Astrocyte (in vitro differentiated cells and primary cell): Measurements from ENCODE around the gene COL16A1. TPM values are rescaled to one million over a fixed set of nuclear protein-coding genes. Genes with fewer than 3 reads are reported as not detected.

Experiments
- DNase-seq: peaks from one replicate; pipeline ENCODE4 v3.0.0-alpha.2; 2010; ENCODE audit warnings: low read depth
- FAIRE-seq: peaks from 2 replicates; lab custom pipeline; 2011; peaks lifted over from hg19 to GRCh38; lab: Jason Lieb, UNC
- H2AFZ ChIP-seq: 2 replicates; pipeline ENCODE4 v1.6.0; 2012; ENCODE audit warnings: low read depth, low read length, inconsistent platforms
- H3K27ac ChIP-seq: 2 replicates; pipeline ENCODE4 v1.5.1; 2011; ENCODE audit warnings: low read depth, low read length, inconsistent platforms
- H3K27me3 ChIP-seq: 2 replicates; pipeline ENCODE4 v1.6.0; 2011; ENCODE audit warnings: low read length, inconsistent platforms; ENCODE audit not compliant: insufficient read depth
- H3K36me3 ChIP-seq: 2 replicates; pipeline ENCODE4 v1.5.1; 2011; ENCODE audit warnings: low read length, inconsistent platforms; ENCODE audit not compliant: insufficient read depth
- H3K4me1 ChIP-seq: 2 replicates; pipeline ENCODE4 v1.5.1; 2011; ENCODE audit warnings: low read length, inconsistent platforms; ENCODE audit not compliant: insufficient read depth
- H3K4me2 ChIP-seq: 2 replicates; pipeline ENCODE4 v1.6.0; 2012; ENCODE audit warnings: low read length, inconsistent platforms
- H3K4me3 ChIP-seq: 2 replicates; pipeline ENCODE4 v1.5.1; 2011; ENCODE audit warnings: low read depth, mild to moderate bottlenecking, low read length, inconsistent platforms; ENCODE audit not compliant: insufficient read depth
- H3K79me2 ChIP-seq: 2 replicates; pipeline ENCODE4 v1.6.0; 2012; ENCODE audit warnings: mild to moderate bottlenecking, low read length, inconsistent platforms; ENCODE audit not compliant: insufficient read depth
- H3K9ac ChIP-seq: 2 replicates; pipeline ENCODE4 v1.6.0; 2012; ENCODE audit warnings: mild to moderate bottlenecking, low read length, inconsistent platforms
- H3K9me3 ChIP-seq: 2 replicates; pipeline ENCODE4 v1.5.1; 2012; ENCODE audit warnings: low read depth, mild to moderate bottlenecking, low read length, inconsistent platforms; ENCODE audit not compliant: insufficient read depth
- H4K20me1 ChIP-seq: 2 replicates; pipeline ENCODE4 v1.6.0; 2012; ENCODE audit warnings: low read length, inconsistent platforms; ENCODE audit not compliant: insufficient read depth
- H3K27ac Mint-ChIP-seq: one replicate; pipeline ENCODE4 v1.8.0; 2021; ENCODE audit warnings: mild to moderate bottlenecking, mixed read lengths; ENCODE audit not compliant: unreplicated experiment
- H3K27me3 Mint-ChIP-seq: one replicate; pipeline ENCODE4 v1.8.0; 2021; ENCODE audit warnings: low read depth, mixed read lengths; ENCODE audit not compliant: unreplicated experiment
- H3K36me3 Mint-ChIP-seq: one replicate; pipeline ENCODE4 v1.8.0; 2021; ENCODE audit warnings: low read depth, mixed read lengths; ENCODE audit not compliant: unreplicated experiment
- H3K4me1 Mint-ChIP-seq: one replicate; pipeline ENCODE4 v1.8.0; 2021; ENCODE audit warnings: low read depth, mixed read lengths; ENCODE audit not compliant: unreplicated experiment
- H3K4me3 Mint-ChIP-seq: one replicate; pipeline ENCODE4 v1.8.0; 2021; ENCODE audit warnings: mild to moderate bottlenecking, moderate library complexity, mixed read lengths; ENCODE audit not compliant: unreplicated experiment
- H3K9me3 Mint-ChIP-seq: one replicate; pipeline ENCODE4 v1.8.0; 2021; ENCODE audit warnings: mild to moderate bottlenecking, mixed read lengths; ENCODE audit not compliant: unreplicated experiment
- CTCF ChIP-seq: IDR thresholded peaks from 2 replicates; pipeline ENCODE4 v1.5.1; 2011; ENCODE audit warnings: low read depth, mild to moderate bottlenecking, inconsistent platforms, low read length, moderate library complexity; ENCODE audit not compliant: insufficient read depth
- EZH2 ChIP-seq: IDR thresholded peaks from 2 replicates; pipeline ENCODE4 v1.6.1; 2012; ENCODE audit warnings: mild to moderate bottlenecking, low read length, inconsistent platforms; ENCODE audit not compliant: insufficient read depth
- total RNA-seq: library from RNA; stranded (reverse); gene quantifications from 2 replicates; pipeline ENCODE4 v1.2.1, GENCODE V29; 2021

COL16A1 gene
- total RNA-seq, 1 donor from 2014 or later = 42.9 TPM

GRCh38 chr1:31648190-31648589 is 55.6 kb downstream of the COL16A1 start:
- H4K20me1 ChIP-seq = no peaks in the 10 kb centered on the region
- peaks cover 25% of the 10 kb centered on the region for H3K4me1 ChIP-seq
- no peaks in the 10 kb centered on the region for H3K9me3 ChIP-seq
- peaks cover 8% of the 10 kb centered on the region for H3K36me3 Mint-ChIP-seq
- no peak overlapping the region for H3K27ac Mint-ChIP-seq
- no peaks in the 10 kb centered on the region for H3K27me3 ChIP-seq
- no peaks in the 10 kb centered on the region for H3K9me3 Mint-ChIP-seq
- H2AFZ ChIP-seq = no peak overlapping the region
- peaks cover 2% of the 10 kb centered on the region for H3K27me3 Mint-ChIP-seq
- H3K4me3 ChIP-seq = no peak overlapping the region
- peaks cover 14% of the 10 kb centered on the region for H3K79me2 ChIP-seq
- DNase-seq (no peak), FAIRE-seq (no peak)
- no peak overlapping the region for H3K4me2 ChIP-seq
- peaks cover 15% of the 10 kb centered on the region for H3K4me1 Mint-ChIP-seq
- H3K9ac ChIP-seq = no peak overlapping the region
- H3K4me3 Mint-ChIP-seq = no peak overlapping the region
- TF ChIP-seq CTCF (no peak), EZH2 (no peak)
- no peak overlapping the region for H3K27ac ChIP-seq
- H3K36me3 ChIP-seq = peaks cover 4% of the 10 kb centered on the region

GRCh38 chr1:31647106-31647505 is 56.7 kb downstream of the COL16A1 start:
- Histone ChIP-seq H3K4me2 (peak overlapping the region; percentile 14), H3K9me3 (no peaks in the 10 kb centered on the region), H3K27me3 (no peaks in the 10 kb centered on the region), H2AFZ (no peak overlapping the region), H3K27ac (peak overlapping the region; percentile 59), H3K4me3 (no peak overlapping the region), H3K4me1 (peaks cover 25% of the 10 kb centered on the region), H4K20me1 (no peaks in the 10 kb centered on the region), H3K79me2 (peaks cover 25% of the 10 kb centered on the region), H3K9ac (no peak overlapping the region), H3K36me3 (no peaks in the 10 kb centered on the region)
- Mint-ChIP-seq H3K36me3 (peaks cover 2% of the 10 kb centered on the region), H3K27me3 (peaks cover 2% of the 10 kb centered on the region), H3K4me3 (peak overlapping the region; percentile 97), H3K27ac (peak overlapping the region; percentile 35), H3K4me1 (peaks cover 19% of the 10 kb centered on the region), H3K9me3 (no peaks in the 10 kb centered on the region)
- no peak for FAIRE-seq
- peak; percentile 79 for DNase-seq
- TF ChIP-seq CTCF (no peak), EZH2 (no peak)

- Histone ChIP-seq H3K27ac (peak overlapping the region; percentile 59), H2AFZ (no peak overlapping the region), H3K4me3 (no peak overlapping the region), H3K4me2 (peak overlapping the region; percentile 14), H3K27me3 (no peaks in the 10 kb centered on the region), H3K9me3 (no peaks in the 10 kb centered on the region), H3K4me1 (peaks cover 25% of the 10 kb centered on the region), H3K79me2 (peaks cover 29% of the 10 kb centered on the region), H3K36me3 (no peaks in the 10 kb centered on the region), H3K9ac (no peak overlapping the region), H4K20me1 (peaks cover 3% of the 10 kb centered on the region)
- no peaks in the 10 kb centered on the region for H3K27me3 Mint-ChIP-seq
- FAIRE-seq = no peak
- TF ChIP-seq CTCF = no peak
- TF ChIP-seq EZH2 = no peak
- peaks cover 2% of the 10 kb centered on the region for H3K36me3 Mint-ChIP-seq
- H3K27ac Mint-ChIP-seq = peak overlapping the region; percentile 35
- peak overlapping the region; percentile 97 for H3K4me3 Mint-ChIP-seq
- H3K9me3 Mint-ChIP-seq = no peaks in the 10 kb centered on the region
- H3K4me1 Mint-ChIP-seq = peaks cover 19% of the 10 kb centered on the region
- no peak for DNase-seq
These were observed 57.4 kb downstream of the COL16A1 start for GRCh38 chr1:31646259-31646960.
